Sciatic nerve (tissue), 2 donors: ENCODE results near the gene LMCD1. TPM values are rescaled to one million over a fixed set of nuclear protein-coding genes. Genes with fewer than 3 reads are reported as not detected.

Experiments
- ATAC-seq: fragments of 200-7000 bp; cut with Tn5 transposase; one replicate; pipeline ENCODE4 v1.9.1; 2020; ENCODE audit warnings: mild to moderate bottlenecking, moderate library complexity
- DNase-seq: peaks from one replicate; pipeline ENCODE4 v3.0.0-alpha.2; 2020; ENCODE audit warnings: low spot score
- intact Hi-C: fragments of 100-400 bp; cut with DNase I; formaldehyde crosslinking; loops from one replicate; pipeline ENCODE4 v1.14.2; 2022
- total RNA-seq: library from RNA; stranded (reverse); fragmentation: NEBNext Ultra II Directional; extraction: Animal tissue kit (Norgen Biotek cat#: 25700); gene quantifications from one replicate; pipeline ENCODE4 v1.2.1, GENCODE V29; 2021
- donor health status: DM: no; HTN: no; CAD: no.
- donor health status: DM: no; HTN: no; CAD: no.

LMCD1 gene
- total RNA-seq, 1 donor from 2014 or later, result 68.7 TPM

DNA sequence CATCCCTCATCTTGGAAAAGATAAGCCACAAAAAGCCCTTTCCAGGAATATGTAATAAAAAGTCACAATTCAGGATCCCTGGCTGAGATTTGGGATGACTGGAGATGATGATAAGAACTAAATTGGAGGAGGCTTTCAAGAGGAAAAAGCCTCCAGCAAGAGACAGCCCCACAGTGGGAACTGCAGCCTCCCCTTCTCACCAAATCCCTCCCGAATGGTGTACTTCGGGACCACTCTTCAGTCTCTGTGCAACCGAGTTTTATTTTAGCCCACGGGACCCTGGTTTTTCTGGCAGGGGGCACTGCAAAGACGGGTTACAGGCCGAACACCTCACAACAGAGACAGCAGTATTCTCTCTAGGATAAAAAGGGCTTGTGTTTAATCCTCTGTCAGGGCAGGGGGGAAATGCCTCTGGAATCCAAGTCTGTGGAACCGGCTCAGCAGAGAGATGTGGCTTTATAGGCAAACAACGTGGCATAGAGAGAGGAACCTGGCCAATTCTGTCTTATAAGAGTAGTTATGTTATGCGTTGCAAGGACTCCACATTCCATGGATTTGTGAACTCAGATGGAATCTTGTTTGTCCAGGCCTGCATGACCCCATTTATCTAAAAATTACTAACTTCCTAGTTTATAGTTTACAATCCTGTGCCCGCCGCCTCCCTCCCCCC, 1.2 kb upstream of the LMCD1 start:
- intact Hi-C loops, result no loop called here
- DNase-seq, result no peak
- no peak for ATAC-seq

DNA sequence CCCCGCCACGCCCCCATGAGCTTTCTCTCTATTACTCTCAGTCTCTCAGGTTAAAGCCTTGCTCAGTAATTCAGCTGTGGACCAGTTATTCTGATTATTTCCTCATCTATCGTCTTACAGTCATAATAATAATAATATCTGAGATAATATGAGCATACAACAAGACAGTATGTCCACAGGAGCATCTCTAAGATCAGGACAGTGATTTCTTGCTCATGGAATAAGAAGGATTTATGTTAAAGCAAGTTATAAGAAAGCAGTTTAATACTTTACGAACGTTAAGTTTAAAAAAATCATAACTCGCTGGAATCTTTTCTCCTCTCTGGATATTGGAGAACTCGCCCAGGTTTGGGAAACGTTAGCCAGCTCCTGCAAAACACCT, 643 bp upstream of the LMCD1 start:
- DNase-seq (no peak), ATAC-seq (peak; percentile 18)
- intact Hi-C loops, result no loop called here

GRCh38 chr3:8503461-8503860, 1.8 kb downstream of the LMCD1 start:
- DNase-seq (no peak), ATAC-seq (no peak)
- intact Hi-C loops, result no loop called here

GRCh38 chr3:8503871-8504610, 2.4 kb downstream of the LMCD1 start:
- no peak for ATAC-seq
- DNase-seq, result no peak
- intact Hi-C loops, result no loop called here

DNA sequence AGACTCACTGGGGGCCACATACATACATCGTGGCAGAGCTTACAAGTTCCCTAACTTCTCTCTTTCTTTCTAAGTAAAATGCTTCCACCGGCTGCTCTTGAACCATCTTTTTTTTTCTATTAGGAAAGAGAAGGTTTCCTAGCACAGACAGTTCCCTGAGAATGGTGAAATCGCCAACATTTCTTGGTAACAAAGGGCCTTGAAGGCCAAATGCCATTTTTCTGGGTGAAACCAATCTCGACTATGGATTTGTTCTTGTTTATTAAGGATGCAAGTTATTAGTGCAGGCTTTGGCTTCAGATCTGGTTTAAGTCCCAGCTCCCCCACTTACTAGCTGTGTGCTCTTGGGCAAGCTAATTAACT, 3.0 kb downstream of the LMCD1 start:
- DNase-seq, result no peak
- no peak for ATAC-seq
- intact Hi-C loops, result no loop called here

DNA sequence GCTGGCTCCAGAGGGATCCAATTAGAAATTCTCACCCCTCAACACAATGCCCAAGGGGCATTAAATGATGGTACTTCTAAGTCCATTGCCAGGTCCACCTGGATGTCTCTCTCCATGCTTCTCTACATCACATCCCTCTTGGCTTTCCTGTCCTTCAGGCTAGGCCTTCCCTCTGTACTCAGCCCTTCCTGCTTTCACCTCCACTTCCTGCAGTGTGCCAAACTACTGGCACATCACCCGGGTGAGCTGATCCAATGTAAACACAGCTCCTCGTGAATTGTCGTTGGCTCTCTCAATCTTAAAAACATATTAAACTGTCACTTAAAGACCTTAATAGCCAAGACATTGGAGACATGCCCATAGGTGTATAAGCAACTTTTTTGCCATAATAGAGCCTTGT, 4.0 kb downstream of the LMCD1 start:
- ATAC-seq (no peak), DNase-seq (no peak)
- intact Hi-C loops, result no loop called here

- intact Hi-C loops, result no loop called here
- ATAC-seq (no peak), DNase-seq (no peak)
Observed at GRCh38 chr3:8506571-8507061, 5.0 kb downstream of the LMCD1 start.

- ATAC-seq, result no peak
- intact Hi-C loops, result no loop called here
- no peak for DNase-seq
Observed at GRCh38 chr3:8507496-8507895, 5.9 kb downstream of the LMCD1 start.

GRCh38 chr3:8509961-8510360, 8.3 kb downstream of the LMCD1 start:
- no peak for DNase-seq
- intact Hi-C loops, result no loop called here
- ATAC-seq, result peak; percentile 14

DNA sequence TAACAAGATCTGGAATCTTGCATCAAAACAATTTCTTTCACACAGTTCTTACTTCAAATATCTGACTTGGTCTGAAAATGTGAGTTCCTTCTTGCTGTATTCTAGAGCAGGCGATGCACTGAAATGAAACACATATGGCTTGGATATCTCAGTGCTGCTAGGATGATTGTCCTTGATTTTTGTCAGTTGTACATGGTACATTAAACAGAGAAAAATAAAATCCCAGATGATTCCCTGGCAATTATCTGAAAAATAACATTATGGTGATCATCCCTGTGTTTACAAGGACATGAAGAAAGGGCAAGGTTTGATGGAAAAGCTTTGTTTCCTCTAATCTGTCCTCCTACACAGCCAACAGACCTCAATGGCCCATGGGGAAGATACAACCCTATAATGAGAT, 10.6 kb downstream of the LMCD1 start:
- ATAC-seq (no peak), DNase-seq (no peak)
- intact Hi-C loops, result no loop called here

- ATAC-seq (no peak), DNase-seq (no peak)
- intact Hi-C loops, result no loop called here
Observed at GRCh38 chr3:8516047-8516661, 14.5 kb downstream of the LMCD1 start.

- intact Hi-C loops, result no loop called here
- no peak for ATAC-seq
- DNase-seq, result no peak
Observed at GRCh38 chr3:8516783-8517182, 15.2 kb downstream of the LMCD1 start.

GRCh38 chr3:8517487-8517886, 15.9 kb downstream of the LMCD1 start:
- intact Hi-C loops, result no loop called here
- DNase-seq, result no peak
- ATAC-seq, result no peak

DNA sequence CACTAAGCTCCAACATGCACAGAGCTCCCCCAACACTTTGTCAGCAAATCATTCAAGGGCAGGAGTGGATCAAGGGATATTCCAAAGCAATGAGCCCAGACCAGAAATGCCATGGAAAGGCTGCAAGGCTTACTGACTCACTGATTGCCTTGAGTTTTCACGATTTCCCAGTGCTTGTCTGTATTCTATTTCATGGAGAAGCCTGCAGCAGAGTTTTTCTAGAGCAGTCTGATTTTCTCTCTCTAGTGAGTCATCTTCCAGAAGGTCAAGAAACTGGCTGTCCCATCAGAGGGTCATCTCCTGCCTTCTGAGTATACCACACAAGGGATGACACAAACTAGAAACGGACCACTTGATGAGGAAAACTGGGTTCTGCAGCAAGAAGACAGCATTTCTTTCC, 16.5 kb downstream of the LMCD1 start:
- no peak for DNase-seq
- intact Hi-C loops, result no loop called here
- ATAC-seq, result no peak

DNA sequence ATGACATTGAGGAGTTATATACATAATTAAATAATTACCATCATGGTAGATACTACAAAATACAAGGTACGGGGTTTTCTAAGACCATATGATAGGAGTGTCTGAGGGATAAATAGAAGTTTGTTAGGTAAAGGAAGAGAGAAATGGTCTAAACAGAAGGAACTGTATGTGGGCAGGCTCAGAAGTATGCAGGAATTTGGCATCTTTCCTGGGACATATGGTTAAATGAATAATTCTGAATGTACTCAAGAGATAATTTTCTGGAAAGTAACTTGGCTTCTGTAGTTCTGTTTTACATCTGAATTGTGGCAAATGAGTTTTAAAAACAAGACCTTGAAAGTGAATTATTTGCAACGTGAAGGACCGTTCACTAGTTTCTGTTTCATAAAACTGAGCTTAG, 17.5 kb downstream of the LMCD1 start:
- DNase-seq (no peak), ATAC-seq (no peak)
- intact Hi-C loops, result no loop called here

- ATAC-seq (no peak), DNase-seq (no peak)
- intact Hi-C loops, result no loop called here
Observed at GRCh38 chr3:8519774-8520448, 18.3 kb downstream of the LMCD1 start.

- no peak for ATAC-seq
- DNase-seq, result no peak
- intact Hi-C loops, result no loop called here
Observed at GRCh38 chr3:8520816-8521403, 19.3 kb downstream of the LMCD1 start.

DNA sequence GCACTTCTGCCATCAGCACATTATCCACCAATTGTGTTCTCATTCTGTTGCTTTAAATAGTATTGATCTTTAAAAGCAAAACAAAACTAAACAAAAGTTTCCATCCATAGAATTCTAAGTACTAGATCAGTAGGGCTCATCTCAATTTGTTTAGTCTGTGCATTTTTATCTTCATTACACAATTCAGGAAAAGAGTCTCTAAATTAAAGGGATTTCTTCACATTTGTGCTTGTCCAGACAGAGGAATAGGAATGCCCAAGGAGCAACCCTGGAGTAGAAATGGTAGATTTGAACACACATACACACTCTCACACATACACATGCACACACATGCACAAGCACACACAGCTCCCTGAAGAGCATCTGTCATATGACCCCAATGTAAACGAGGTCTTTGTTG, 21.4 kb downstream of the LMCD1 start:
- no peak for DNase-seq
- no peak for ATAC-seq
- intact Hi-C loops, result no loop called here

- DNase-seq, result no peak
- ATAC-seq, result no peak
- intact Hi-C loops, result no loop called here
Observed at GRCh38 chr3:8524249-8524648, 22.6 kb downstream of the LMCD1 start.
